Activated naive CD4-positive, alpha-beta T cell treated with anti-CD3 and anti-CD28 coated beads, Interleukin-2, amount 10 ng/mL, durations not matched to agents 7 days and 5 days (primary cell): ENCODE results near the gene DARS2.
"Not testable (repeated sequence)": the region's sequence is repeated elsewhere in the genome, so short reads cannot be mapped to it uniquely, and the experiment has no call there.

Experiments
- CTCF ChIA-PET: fragments of 350-600 bp; sonication (Branson Sonifier 250); formaldehyde crosslinking; loops from one replicate; lab custom pipeline; 2021; ENCODE audit warnings: antibody characterized with exemption; lab: Charles Lee
- DNase-seq: peaks from one replicate; pipeline ENCODE4 v3.0.0-alpha.2; 2020
- H3K27ac Mint-ChIP-seq: one replicate; pipeline ENCODE4 v1.8.0; 2021; ENCODE audit warnings: mild to moderate bottlenecking, moderate library complexity, mixed read lengths
- H3K27me3 Mint-ChIP-seq: one replicate; pipeline ENCODE4 v1.8.0; 2021; ENCODE audit warnings: mild to moderate bottlenecking, mixed read lengths
- H3K36me3 Mint-ChIP-seq: one replicate; pipeline ENCODE4 v1.8.0; 2021; ENCODE audit warnings: mixed read lengths
- H3K4me1 Mint-ChIP-seq: one replicate; pipeline ENCODE4 v1.8.0; 2021; ENCODE audit warnings: mixed read lengths
- H3K4me3 Mint-ChIP-seq: one replicate; pipeline ENCODE4 v1.8.0; 2021; ENCODE audit warnings: mild to moderate bottlenecking, moderate library complexity, mixed read lengths
- H3K9me3 Mint-ChIP-seq: one replicate; pipeline ENCODE4 v1.8.0; 2021; ENCODE audit warnings: mixed read lengths

Gene DARS2

DNA sequence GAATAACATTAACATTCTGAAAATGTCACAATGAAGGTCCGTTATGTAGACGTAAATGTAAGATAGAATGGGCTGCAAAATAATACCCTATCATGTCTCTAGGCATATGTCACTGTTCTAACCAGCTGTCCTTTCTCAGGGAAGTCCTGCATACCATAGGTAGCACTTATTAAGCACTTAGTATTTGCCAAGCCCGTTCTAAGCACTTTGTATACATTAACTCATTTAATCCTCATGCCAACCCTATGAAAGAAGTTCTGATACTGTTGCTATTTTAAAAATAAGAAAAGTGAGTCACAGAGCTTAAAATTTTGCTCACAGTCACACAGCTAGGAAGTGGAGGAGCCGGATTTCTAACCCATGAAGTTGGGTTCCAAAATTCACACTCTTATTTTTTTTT is 27.6 kb downstream of the DARS2 start:
- CTCF ChIA-PET: interaction anchor here (0.6 kb wide), 1 partner anchor 8 kb away, joined by 3 read pairs; no protein-coding TSS in a partner anchor
- peaks cover 38% of the 10 kb centered on the region for H3K36me3 Mint-ChIP-seq

DNA sequence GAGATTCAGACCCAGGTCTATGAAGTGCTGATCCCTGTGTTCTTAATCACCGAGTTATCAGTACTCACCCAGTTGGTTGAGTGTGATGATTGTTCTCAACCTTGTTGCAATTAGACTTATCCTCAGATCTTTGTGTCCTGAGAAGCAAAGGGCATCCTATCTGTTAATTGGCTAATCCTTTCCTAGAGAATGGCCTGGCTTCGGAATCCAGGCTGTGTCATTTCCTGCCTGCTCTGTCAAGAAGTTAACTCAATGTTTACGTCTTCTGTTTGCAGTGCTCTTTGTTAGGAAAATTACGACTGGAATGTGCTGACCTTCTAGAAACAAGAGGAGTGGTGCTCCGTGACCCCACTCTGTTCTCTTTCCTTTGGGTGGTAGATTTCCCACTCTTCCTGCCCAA is 28.6 kb downstream of the DARS2 start:
- Mint-ChIP-seq H3K4me3 (no peak overlapping the region), H3K4me1 (no peaks in the 10 kb centered on the region), H3K27ac (no peak overlapping the region), H3K27me3 (no peaks in the 10 kb centered on the region), H3K9me3 (no peaks in the 10 kb centered on the region), H3K36me3 (peaks cover 44% of the 10 kb centered on the region)
- DNase-seq: no peak
- CTCF ChIA-PET: no interaction called here

More for the DNA sequence above, 27.6 kb downstream of the DARS2 start:
- Mint-ChIP-seq H3K27ac (no peak overlapping the region), H3K9me3 (no peaks in the 10 kb centered on the region), H3K4me1 (no peaks in the 10 kb centered on the region), H3K27me3 (no peaks in the 10 kb centered on the region), H3K4me3 (no peak overlapping the region)
- DNase-seq: no peak

- Mint-ChIP-seq H3K4me3 (no peak overlapping the region), H3K27me3 (no peaks in the 10 kb centered on the region), H3K4me1 (no peaks in the 10 kb centered on the region), H3K9me3 (no peaks in the 10 kb centered on the region), H3K27ac (no peak overlapping the region), H3K36me3 (peaks cover 48% of the 10 kb centered on the region)
- no peak for DNase-seq
- CTCF ChIA-PET: no interaction called here
Measured at GRCh38 chr1:173856014-173856413, 31.5 kb downstream of the DARS2 start.

- Mint-ChIP-seq H3K36me3 (peaks cover 46% of the 10 kb centered on the region), H3K4me1 (peaks cover under 1% of the 10 kb centered on the region), H3K9me3 (no peaks in the 10 kb centered on the region), H3K27ac (no peak overlapping the region), H3K4me3 (no peak overlapping the region), H3K27me3 (no peaks in the 10 kb centered on the region)
- DNase-seq: no peak
- CTCF ChIA-PET: no interaction called here
Measured at GRCh38 chr1:173856903-173857302, 32.4 kb downstream of the DARS2 start.

DNA sequence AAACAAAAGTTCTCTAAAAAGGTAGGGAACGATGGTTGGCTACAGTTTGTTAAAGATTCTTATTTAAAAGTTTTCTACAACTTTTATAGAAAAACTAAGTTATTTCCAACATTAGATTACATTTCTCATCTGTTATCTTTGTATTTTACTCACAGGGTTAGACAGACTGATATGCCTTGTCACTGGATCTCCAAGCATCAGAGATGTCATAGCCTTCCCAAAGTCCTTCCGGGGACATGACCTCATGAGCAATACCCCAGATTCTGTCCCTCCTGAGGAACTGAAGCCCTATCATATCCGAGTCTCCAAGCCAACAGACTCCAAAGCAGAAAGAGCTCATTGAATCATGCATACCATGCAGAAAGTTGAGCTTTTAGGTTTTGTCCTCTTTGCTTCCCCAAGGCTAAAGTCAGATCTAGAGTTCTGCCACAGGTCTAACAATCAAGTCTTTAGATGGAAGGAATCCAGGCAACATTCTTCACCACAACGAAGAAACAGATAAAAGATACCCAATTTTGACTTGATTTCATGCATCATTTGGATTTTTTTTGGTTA is 33.0 kb downstream of the DARS2 start:
- CTCF ChIA-PET: no interaction called here
- peaks cover 47% of the 10 kb centered on the region for H3K36me3 Mint-ChIP-seq
- H3K27ac Mint-ChIP-seq: no peak overlapping the region

GRCh38 chr1:173859547-173859946 is 35.1 kb downstream of the DARS2 start:
- H3K27ac Mint-ChIP-seq, H3K4me3 Mint-ChIP-seq, H3K27me3 Mint-ChIP-seq, H3K9me3 Mint-ChIP-seq, CTCF ChIA-PET, DNase-seq: not testable (repeated sequence)
- peaks cover 53% of the 10 kb centered on the region for H3K36me3 Mint-ChIP-seq
- peaks cover 15% of the 10 kb centered on the region for H3K4me1 Mint-ChIP-seq

More for the DNA sequence above, 33.0 kb downstream of the DARS2 start:
- no peaks in the 10 kb centered on the region for H3K27me3 Mint-ChIP-seq
- no peaks in the 10 kb centered on the region for H3K9me3 Mint-ChIP-seq
- H3K4me3 Mint-ChIP-seq: no peak overlapping the region
- H3K4me1 Mint-ChIP-seq: peaks cover 2% of the 10 kb centered on the region
- DNase-seq: no peak

DNA sequence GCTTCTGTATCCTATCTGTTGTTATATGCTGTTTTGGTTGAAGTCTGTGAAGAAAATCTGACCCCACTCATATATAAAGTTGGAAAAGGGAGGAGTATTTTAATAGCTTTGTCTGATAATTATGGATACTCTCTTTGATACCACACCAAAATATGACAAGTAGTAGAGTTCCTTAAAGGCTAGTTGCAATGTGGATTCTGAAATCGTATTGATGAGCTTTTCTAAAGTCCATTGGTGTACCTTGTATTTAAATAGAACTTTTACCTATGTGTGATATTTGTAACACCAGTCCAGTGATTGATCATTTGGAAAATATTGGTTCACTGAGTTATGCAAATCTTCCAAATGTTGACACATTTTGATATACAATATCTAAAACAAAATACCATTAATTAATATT is 35.6 kb downstream of the DARS2 start:
- Mint-ChIP-seq H3K4me3 (no peak overlapping the region), H3K4me1 (peaks cover 20% of the 10 kb centered on the region), H3K27me3 (no peaks in the 10 kb centered on the region), H3K36me3 (peaks cover 53% of the 10 kb centered on the region), H3K27ac (peak overlapping the region; percentile 1), H3K9me3 (no peaks in the 10 kb centered on the region)
- DNase-seq: no peak
- CTCF ChIA-PET: interaction anchor here (1.0 kb wide), 1 partner anchor 8 kb away, joined by 3 read pairs; no protein-coding TSS in a partner anchor

GRCh38 chr1:173861731-173862145 is 37.3 kb downstream of the DARS2 start:
- peak overlapping the region; percentile 5 for H3K27ac Mint-ChIP-seq
- CTCF ChIA-PET: no interaction called here
- no peaks in the 10 kb centered on the region for H3K27me3 Mint-ChIP-seq
- no peak for DNase-seq
- no peak overlapping the region for H3K4me3 Mint-ChIP-seq
- H3K36me3 Mint-ChIP-seq: peaks cover 59% of the 10 kb centered on the region
- no peaks in the 10 kb centered on the region for H3K9me3 Mint-ChIP-seq
- peaks cover 37% of the 10 kb centered on the region for H3K4me1 Mint-ChIP-seq

DNA sequence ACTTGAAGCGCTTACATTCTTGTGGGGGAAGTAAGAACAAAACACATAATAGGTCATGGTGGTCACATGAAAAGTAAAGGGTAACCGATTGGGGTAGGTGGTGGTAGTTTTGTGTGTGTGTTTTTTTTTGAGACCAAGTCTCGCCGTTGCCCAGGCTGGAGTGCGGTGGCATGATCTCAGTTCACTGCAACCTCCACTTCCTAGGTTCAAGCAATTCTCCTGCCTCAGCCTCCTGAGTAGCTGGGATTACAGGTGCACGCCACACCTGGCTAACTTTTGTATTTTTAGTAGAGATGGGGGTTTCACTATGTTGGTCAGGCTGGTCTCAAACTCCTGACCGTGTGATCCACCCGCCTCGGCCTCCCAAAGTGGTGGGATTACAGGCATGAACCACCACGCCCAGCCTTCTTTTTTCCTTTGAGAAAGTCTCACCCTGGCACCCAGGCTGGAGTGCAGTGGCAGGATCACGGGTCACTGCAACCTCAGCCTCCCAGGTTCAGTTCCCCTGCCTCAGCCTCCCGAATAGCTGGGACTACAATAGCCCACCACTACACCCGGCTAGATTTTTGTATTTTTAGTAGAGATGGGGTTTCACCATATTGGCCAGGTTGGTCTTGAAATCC is 37.8 kb downstream of the DARS2 start:
- H3K27me3 Mint-ChIP-seq, H3K4me3 Mint-ChIP-seq, CTCF ChIA-PET, H3K9me3 Mint-ChIP-seq, DNase-seq: not testable (repeated sequence)
- peaks cover 39% of the 10 kb centered on the region for H3K4me1 Mint-ChIP-seq
- H3K27ac Mint-ChIP-seq: peak overlapping the region; percentile 5
- peaks cover 62% of the 10 kb centered on the region for H3K36me3 Mint-ChIP-seq

DNA sequence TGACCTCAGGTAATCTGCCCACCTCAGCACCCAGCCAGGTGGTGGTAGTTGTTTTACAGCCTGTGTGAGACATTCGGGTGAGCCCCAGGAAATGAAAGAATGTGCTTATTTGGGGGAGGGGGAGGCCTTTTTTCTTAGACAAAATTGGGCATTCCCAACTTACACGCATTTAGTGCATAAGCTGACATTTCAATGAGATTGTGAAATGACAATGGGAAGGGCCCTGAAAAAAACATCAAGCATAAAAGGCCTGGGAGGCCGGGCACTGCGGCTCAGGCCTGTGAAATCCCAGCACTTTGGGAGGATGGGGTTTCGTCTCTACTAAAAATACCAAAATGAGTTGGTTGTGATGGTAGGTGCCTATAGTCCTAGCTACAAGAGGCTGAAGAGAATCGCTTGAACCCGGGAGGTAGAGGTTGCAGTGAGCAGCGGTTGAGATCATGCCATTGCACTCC is 38.3 kb downstream of the DARS2 start:
- Mint-ChIP-seq H3K4me1 (peaks cover 39% of the 10 kb centered on the region), H3K27ac (no peak overlapping the region), H3K27me3 (no peaks in the 10 kb centered on the region), H3K4me3 (no peak overlapping the region), H3K36me3 (peaks cover 59% of the 10 kb centered on the region), H3K9me3 (no peaks in the 10 kb centered on the region)
- DNase-seq: no peak
- CTCF ChIA-PET: no interaction called here

GRCh38 chr1:173863224-173864161 is 39.0 kb downstream of the DARS2 start:
- CTCF ChIA-PET: interaction anchor here (0.5 kb wide), 1 partner anchor 1166 kb away, joined by 4 read pairs; no protein-coding TSS in a partner anchor
- peaks cover 55% of the 10 kb centered on the region for H3K36me3 Mint-ChIP-seq
- H3K4me1 Mint-ChIP-seq: peaks cover 39% of the 10 kb centered on the region

GRCh38 chr1:173864179-173864867 is 39.9 kb downstream of the DARS2 start:
- Mint-ChIP-seq H3K27ac (peak overlapping the region; percentile 80), H3K4me1 (peaks cover 47% of the 10 kb centered on the region), H3K9me3 (no peaks in the 10 kb centered on the region), H3K4me3 (peak overlapping the region; percentile 93), H3K36me3 (peaks cover 55% of the 10 kb centered on the region), H3K27me3 (no peaks in the 10 kb centered on the region)
- DNase-seq: no peak
- CTCF ChIA-PET: no interaction called here

More at GRCh38 chr1:173863224-173864161, 39.0 kb downstream of the DARS2 start:
- H3K9me3 Mint-ChIP-seq: no peaks in the 10 kb centered on the region
- peak overlapping the region; percentile 80 for H3K27ac Mint-ChIP-seq
- DNase-seq: no peak
- no peak overlapping the region for H3K4me3 Mint-ChIP-seq
- no peaks in the 10 kb centered on the region for H3K27me3 Mint-ChIP-seq

- peaks cover 52% of the 10 kb centered on the region for H3K36me3 Mint-ChIP-seq
- no peaks in the 10 kb centered on the region for H3K9me3 Mint-ChIP-seq
- CTCF ChIA-PET: interaction anchor here (0.9 to 1.0 kb wide), 2 partner anchors 352 to 436 kb away, joined by 3 to 4 read pairs; no protein-coding TSS in a partner anchor
- H3K27me3 Mint-ChIP-seq: no peaks in the 10 kb centered on the region
- H3K27ac Mint-ChIP-seq: peak overlapping the region; percentile 96
- H3K4me3 Mint-ChIP-seq: peak overlapping the region; percentile 93
- peaks cover 60% of the 10 kb centered on the region for H3K4me1 Mint-ChIP-seq
- no peak for DNase-seq
Measured at GRCh38 chr1:173865468-173866164, 41.1 kb downstream of the DARS2 start.
